HG02981 (cell line): Measurements from ENCODE around the gene SLC39A6.
"Not testable (repeated sequence)": the region's sequence is repeated elsewhere in the genome, so short reads cannot be mapped to it uniquely, and the experiment has no call there.

Source experiments
- ATAC-seq: cut with Tn5 transposase; IDR thresholded peaks from one replicate; pipeline ENCODE4 v1.9.1; 2021; ENCODE audit warnings: mild to moderate bottlenecking, moderate library complexity; ENCODE audit not compliant: unreplicated experiment

Gene SLC39A6

DNA sequence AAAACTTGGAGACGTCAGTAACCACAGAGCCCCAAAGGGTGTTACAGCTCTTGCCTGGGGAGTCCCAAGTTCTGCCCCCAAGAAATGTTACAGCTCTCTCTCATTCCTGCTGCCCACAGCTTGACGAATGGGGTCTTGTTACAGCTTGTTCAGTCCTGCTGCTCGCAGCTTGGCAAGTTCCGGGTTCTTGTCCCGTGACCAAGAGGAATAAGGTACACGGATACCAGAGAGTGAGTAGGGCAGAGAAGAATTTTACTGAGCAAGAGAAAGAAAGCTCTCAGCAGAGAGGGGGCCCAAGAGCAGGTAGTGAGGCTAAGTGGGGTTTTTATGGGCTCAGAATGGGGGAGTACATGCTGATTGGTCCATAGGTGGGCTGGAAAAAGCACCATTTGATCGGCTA, 27.2 kb downstream of the SLC39A6 start:
- ATAC-seq = no peak

DNA sequence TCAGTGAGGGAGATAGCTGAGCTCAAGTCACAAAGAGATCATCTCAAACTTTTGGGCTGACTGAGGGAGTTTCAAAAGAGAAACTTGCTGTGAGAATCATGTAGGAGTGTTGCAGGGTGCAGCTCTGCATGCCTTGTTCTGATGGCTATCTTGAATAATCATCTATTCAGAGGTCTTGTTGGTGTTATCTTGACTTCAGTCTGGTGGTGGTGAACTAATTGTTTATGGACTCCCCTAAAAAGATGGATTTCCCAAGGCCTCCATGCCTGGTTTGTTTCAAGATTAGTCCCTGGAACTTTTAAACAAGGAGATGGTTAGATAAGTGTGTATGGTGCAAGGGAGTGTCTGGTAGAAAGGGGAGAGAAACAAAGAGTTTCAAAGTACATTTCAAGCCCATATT, 29.8 kb downstream of the SLC39A6 start:
- ATAC-seq = no peak

DNA sequence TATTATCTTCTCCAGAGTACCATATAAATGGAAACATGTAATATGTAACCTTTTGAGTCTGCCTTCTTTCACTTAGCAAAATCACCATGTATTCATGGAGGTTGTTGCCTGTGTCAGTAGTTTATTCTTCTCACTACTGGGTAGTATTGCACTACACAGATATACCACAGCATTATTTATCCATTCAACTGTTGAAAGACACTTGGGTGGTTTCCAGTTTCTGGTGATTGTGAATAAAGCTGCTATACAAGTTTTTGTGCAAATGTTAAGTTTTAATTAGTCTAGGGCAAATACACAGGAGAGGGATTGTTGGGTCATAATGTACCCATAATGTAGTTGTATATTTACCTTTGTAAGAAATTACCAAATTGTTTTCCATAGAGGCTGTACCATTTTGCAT, 32.2 kb downstream of the SLC39A6 start:
- no peak for ATAC-seq

DNA sequence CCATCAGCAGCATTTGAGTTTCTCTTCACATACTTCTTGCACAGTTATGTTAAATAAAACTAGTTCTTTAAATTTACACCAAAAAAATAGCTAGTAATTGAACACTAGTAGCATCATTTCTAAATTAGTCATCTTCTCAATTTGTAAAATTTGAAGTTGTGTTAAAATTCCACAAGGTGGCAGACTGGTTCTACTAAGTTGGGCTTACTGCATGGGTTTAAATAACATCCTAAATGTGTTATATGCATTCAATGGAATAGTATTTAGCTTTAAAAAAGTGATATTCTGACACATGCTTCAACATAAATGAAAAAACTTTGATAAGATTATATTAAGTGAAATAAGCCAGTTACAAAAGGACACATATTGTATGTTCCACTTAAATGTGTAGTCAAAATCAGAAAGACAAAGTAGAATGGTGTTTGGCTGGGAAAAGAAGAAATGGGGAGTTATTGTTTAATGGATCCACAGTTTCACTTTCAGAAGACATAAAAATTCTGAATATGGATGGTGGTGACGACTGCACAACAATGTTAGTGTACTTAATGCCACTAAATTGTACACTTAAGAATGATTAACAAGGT, 33.1 kb downstream of the SLC39A6 start:
- ATAC-seq = no peak

DNA sequence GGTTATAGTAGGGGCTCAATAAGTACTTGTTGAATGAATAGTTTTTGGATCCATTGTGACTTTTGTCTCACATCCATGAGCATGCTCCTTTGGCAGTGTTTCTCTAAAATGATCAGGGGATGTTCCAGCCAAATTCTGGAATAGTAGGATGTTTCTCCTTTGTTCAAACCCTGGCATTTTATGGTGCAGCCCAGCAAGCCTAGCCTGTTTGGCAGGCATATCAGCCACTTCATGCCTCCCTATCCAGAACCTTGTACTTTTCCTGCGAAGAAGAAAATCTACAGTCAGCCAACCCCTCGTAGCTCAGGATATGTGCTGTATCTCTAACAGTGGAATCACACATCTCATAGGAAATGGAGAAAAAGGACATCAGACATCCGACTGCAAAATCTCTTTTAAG, 34.7 kb downstream of the SLC39A6 start:
- no peak for ATAC-seq

DNA sequence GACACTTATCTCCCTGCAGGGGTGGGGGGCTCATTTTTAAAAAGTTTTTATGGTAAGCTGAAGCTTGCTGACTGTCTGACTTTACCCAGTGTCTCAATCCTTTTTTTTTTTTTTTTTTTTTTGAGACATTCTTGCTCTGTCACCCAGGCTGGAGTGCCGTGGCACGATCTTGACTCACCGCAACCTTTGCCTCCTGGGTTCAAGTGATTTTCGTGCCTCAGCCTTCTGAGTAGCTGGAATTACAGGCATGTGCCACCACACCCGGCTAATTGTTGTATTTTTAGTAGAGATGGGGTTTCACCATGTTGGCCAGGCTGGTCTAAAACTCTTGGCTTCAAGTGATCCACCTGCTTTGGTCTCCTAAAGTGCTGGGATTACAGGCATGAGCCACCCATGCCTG, 37.0 kb downstream of the SLC39A6 start:
- ATAC-seq = not testable (repeated sequence)

DNA sequence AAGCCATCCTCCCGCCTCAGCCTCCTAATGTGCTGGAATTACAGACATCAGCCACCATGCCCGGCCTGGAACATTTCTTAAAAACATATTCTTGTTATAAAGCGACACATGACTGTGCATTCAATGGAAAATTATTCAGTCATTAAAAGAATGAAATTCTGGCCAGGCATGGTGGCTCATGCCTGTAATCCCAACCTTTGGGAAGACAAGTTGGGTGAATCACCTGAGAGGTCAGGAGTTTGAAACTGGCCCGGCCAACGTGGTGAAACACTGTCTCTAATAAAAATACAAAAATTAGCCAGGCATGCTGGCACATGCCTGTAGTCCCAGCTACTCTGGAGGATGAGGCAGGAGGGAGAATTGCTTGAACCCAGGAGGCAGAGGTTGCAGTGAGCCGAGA, 40.1 kb downstream of the SLC39A6 start:
- ATAC-seq = no peak

DNA sequence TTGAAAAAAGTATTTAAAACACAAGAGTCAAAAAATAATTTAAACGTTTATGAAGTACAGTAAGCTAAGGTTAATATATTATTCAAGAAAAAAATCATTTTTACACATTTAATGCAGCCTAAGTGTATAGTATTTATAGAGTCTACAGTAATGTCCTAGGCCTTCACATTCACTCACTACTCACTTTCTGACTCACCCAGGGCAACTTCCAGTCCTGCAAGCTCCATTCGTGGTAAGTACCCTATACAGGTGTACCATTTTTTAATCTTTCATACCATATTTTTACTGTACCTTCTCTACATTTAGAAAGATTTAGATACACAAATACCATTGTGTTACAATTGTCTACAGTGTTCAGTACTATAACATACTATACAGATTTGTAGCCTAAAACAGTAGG, 40.9 kb downstream of the SLC39A6 start:
- ATAC-seq = no peak

DNA sequence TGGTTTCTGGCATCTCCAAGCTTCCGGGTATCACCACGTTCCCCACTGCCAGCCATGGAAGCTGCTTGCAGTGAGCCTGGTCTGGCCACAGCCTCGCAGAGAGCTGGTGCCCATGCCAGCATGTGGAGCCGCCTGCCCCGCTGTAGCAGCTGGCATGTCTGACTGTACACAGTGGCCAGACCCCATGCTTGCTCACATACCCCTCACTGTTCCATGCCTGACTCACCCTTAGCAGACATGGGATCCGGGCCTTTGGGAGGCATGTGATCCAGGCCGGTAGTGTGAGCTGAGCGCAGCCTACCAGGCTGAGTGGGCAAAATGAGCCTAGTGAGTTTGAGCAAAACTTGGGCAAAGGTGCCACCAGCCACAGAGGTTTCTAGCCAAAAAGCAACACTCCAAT, 43.0 kb downstream of the SLC39A6 start:
- ATAC-seq = no peak

DNA sequence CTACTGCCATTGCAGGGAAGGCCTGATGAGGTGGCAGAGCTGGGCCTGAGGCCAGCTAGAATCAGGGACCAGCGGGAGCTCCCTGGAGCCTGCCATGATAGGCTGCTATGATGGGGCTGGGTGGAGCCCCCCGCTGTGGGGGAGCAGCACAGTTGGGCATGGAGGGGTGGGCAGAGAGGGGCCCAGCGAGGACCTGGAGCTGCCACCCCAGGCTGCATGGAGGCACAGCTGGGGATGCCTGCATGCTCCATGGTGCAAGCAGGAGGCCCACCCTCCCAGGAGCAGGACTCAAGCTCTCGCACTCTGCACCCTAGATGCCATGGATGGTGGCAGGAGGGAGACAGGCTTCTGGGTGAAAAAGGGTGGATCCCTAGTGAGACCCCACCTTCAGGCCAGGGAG, 43.9 kb downstream of the SLC39A6 start:
- ATAC-seq = no peak

DNA sequence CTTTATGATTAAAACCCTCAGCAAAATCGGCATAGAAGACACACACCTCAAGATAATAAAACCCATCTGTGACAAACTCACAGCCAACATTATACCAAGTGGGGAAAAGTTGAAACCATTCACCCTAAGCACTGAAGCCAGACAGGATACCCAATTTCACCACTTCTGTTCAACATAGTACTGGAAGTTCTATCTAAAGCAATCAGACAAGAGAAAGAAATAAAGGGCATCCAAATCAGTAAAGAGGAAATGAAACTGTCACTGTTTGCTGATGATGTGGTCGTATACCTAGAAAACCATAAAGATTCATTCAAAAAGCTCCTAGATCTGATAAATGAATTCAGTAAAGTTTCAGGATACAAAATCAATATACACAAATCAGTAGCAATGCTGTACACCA, 45.4 kb downstream of the SLC39A6 start:
- no peak for ATAC-seq

DNA sequence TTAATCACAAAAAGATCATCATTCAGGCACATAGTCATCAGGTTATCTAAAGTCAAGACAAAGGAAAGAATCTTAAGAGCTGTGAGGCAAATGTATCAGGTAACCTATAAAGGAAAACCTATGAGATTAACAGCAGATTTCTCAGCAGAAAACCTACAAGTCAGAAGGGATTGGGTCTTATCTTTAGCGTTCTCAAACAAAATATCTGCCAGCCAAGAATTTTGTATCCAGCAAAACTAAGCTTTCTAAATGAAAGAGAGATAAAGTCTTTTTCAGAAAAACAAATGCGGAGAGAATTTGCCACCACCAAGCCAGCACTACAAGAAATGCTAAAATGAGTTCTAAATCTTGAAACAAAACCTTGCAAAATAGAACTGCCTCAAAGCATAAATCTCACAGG, 48.0 kb downstream of the SLC39A6 start:
- ATAC-seq = not testable (repeated sequence)

DNA sequence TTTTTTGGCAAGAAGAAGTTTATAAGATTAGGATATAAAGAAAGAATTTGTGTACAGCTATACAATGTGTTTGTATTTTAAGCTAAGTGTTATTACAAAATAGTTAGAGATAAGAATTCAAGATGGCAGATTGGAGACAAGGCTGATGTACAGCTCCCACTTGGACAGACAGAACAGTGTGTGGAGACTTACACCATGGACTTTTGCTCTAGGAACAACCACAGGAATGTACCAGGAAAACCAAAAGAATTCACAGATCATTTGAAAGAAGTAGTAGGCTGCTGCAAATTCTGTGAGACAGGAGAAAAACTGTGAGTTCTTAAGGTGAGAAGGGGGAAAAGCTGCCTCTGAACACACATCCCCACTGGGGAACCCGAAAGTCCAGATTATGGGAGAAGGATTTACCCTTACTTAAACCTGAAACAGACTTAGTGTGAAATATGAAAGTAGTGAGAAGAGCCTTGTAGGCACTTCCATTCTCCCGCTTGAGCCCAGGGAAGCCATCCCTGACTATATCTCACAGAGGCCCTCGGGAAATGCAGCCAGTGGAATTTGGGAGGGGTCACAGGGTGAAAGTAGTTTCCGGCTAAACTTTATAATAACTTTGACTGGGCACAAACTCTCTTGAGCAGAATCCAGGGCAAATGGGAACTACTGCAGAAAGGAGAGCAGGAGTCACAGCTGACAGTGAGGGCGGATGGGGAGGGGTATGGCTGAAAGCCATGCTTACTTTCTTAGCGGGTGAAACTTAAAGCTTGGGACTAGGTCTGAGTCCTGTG, 50.2 kb downstream of the SLC39A6 start:
- ATAC-seq = no peak

DNA sequence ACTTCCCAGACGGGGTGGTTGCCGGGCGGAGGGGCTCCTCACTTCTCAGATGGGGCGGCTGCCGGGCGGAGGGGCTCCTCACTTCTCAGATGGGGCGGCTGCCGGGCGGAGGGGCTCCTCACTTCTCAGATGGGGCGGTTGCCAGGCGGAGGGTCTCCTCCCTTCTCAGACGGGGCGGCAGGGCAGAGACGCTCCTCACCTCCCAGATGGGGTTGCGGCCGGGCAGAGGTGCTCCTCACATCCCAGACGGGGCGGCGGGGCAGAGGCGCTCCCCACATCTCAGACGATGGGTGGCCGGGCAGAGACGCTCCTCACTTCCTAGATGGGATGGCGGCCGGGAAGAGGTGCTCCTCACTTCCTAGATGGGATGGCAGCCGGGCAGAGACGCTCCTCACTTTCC, 51.4 kb downstream of the SLC39A6 start:
- not testable (repeated sequence) for ATAC-seq

DNA sequence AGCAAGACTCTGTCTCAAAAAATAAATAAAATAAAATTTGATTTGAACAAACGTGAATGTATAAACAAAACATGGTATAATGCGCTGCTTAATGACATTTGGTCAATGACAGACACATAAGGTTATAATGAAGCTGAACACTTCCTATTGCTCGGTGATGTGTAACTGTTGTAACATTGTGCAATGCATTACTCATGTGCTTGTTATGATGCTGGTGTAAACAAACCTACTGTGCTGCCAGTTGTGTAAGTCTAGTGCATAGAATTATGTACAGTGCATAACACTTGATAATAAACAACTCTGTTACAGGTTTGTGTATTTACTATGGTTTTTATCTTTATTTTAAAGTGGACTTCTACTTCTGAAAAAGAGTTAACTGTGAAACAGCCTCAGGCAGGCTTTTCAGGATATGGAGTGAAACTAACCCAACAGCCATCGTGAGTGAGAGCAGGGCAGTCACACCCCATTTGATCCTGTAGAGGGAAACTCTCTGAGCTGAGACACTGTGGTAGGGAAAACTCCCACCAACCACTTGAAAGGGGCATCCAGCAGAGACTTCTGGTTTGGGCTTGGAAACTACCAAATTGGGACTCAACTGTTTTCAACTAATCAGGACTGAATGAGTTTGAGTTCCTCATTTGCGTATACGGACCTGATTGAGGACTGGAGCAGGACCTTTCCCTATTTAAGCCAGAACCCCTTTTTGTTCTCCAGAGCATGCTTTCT, 53.1 kb downstream of the SLC39A6 start:
- peak; percentile 68 for ATAC-seq

DNA sequence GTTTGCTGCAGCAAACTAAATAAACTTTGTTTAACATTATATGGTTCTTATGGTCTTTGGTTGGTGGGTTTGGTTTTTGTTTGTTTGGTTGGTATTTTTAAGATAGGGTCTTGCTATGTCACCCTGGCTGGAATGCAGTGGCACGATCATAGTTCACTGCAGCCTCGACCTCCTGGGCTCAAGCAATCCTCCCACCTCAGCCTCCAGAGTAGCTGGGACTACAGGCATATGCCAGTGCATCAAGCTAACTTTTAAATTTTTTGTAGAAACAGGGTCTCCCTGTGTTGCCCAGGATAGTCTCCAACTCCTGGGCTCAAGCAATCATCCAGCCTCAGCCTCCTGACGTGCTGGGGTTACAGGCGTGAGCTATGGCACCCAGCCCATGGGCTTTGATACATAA, 54.7 kb downstream of the SLC39A6 start:
- no peak for ATAC-seq

DNA sequence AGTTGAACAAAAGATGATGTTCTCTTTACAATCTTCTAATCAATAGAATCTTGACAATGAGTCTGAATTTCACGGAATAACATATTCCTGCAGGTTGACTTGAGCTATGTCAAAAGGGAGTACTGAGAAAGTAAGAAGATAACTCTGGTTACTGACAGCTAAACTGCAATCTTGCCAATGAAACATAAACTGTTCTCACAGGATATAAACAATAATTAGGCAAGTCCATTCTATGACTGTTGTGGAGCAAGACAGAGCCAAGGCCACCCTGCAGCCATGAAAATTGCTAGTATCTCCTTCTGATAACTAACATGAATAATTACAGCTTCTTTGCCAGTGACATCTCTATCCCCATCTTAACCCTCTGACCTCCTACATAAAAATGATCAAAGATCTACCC, 55.5 kb downstream of the SLC39A6 start:
- ATAC-seq = no peak

DNA sequence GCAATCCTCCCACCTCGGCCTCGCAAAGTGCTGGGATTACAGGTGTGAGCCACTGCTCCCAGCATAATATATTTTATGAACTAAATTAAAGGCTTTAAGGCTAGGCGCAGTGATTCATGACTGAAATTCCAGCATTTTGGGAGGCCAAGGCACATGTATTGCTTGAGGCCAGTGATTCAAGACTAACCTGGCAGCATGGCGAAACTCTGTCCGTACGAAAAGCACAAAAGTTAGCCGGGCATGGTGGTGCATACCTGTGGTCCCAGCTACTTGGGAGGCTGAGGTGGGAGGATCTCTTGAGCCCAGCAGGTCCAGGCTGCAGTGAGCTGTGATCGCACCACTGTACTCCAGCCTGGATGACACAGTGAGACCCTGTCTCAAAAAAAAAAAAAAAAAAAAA, 56.7 kb downstream of the SLC39A6 start:
- ATAC-seq = not testable (repeated sequence)

DNA sequence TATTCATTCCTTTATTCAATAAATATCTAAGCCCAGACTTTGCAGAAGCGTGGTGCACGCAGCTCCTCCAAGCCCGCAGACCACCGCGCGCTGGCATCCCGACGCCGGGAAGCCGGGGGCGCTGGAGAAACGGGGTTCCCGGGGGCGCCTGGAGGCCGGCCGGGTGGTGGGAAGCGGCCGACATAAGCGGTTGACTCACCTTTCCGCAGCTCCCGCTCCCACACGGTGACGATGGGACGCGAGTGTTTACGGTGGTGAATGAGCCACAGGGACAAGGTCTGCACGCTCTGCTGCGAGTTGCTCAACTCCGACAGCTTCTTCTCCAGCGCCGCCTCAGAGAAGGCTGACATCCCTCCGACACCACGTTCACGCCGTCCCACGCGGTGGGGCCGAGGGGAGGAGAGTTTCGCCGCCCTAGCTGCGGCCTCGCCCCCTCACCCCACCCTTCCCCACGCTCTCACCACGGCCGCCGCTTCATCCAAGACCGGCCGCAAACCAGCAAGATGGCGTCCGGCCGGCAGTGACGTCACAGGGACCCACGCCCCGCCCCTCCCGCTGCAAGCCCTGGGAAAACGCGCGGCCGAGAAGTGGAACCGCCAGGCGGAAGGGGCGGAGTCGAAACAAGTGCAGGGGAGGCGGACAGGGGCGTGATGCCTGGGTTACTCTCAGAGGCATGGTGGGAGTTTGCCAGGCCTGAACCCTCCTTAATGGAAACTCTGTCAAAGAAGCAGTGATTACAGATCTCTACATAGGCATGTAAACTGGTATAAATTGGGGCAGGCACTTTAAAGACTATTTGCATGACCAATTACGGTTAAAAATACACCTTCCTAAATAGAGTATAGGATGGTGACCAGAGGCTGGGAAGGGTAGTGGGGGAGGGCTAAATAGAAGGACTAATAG, 61.8 kb downstream of the SLC39A6 start, which contains the start of gene RPRD1A:
RPRD1A (minus strand) TSS at position 505 of the 903 bp plus-strand sequence; CDS start at position 350, 155 bp downstream.
- peak; percentile 96 for ATAC-seq

DNA sequence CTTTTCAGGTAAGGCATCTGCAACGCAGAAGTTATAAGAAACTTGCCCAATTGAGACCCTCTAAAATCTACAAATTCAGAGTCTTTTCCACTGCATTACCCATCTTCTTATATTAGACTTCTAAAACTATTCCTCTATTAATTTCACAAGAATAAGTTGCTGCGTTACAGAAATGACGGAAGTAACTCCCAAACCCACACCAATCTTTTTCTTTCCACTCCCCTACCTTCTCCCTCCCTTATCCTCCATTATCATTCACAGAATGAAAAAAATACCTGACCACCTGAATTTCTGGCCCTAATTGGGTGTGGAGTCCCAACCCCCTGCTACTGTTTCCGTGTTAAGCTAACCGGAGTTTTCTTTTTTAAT, 62.5 kb downstream of the SLC39A6 start:
- peak; percentile 12 for ATAC-seq

DNA sequence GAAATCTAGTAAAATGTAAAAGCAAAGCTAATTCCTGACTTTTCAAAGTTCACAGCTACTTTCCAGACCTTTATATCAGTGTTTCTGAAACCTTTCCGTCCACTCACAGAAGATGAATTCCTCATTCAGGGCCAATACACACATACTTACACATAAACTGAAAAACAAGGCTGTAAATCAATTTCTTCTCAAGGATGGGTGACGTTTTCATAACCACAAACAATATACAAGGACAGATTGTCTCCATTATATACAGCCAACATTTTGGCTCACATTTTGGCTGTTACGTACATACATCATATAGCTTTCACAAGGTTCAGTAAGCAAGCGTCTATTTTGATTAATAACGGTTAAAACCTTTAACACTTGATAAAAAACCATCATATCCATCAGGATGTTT, 63.1 kb downstream of the SLC39A6 start:
- ATAC-seq = no peak
